Fibroblast of pulmonary artery (primary cell): ENCODE data around the gene SHISA7.

Experiments
- DNase-seq: peaks from one replicate; pipeline ENCODE4 v3.0.0-alpha.2; 2010; ENCODE audit warnings: low read depth
- H3K4me3 ChIP-seq: replicated peaks from 2 replicates; pipeline ENCODE4 v1.5.1; 2011; ENCODE audit warnings: low read depth, mild to moderate bottlenecking, control low read depth, low read length, moderate library complexity
- CTCF ChIP-seq: IDR thresholded peaks from 2 replicates; pipeline ENCODE4 v1.5.1; 2011; ENCODE audit warnings: mild to moderate bottlenecking, control low read depth, low read length, inconsistent platforms; ENCODE audit errors: missing control alignments

SHISA7 gene

GRCh38 chr19:55434356-55434919 is 8.7 kb downstream of the SHISA7 start:
- no peak overlapping the region for H3K4me3 ChIP-seq
- DNase-seq = no peak
- TF ChIP-seq CTCF = no peak

- DNase-seq = no peak
- TF ChIP-seq CTCF = no peak
- no peak overlapping the region for H3K4me3 ChIP-seq
Observed at GRCh38 chr19:55433292-55433691, 9.8 kb downstream of the SHISA7 start.

- no peak for TF ChIP-seq CTCF
- no peak overlapping the region for H3K4me3 ChIP-seq
- DNase-seq = no peak
Observed at GRCh38 chr19:55432241-55432959, 10.7 kb downstream of the SHISA7 start.

GRCh38 chr19:55431183-55431582 is 11.9 kb downstream of the SHISA7 start:
- TF ChIP-seq CTCF = no peak
- DNase-seq = no peak
- no peak overlapping the region for H3K4me3 ChIP-seq

- DNase-seq = no peak
- no peak overlapping the region for H3K4me3 ChIP-seq
- no peak for TF ChIP-seq CTCF
Observed at GRCh38 chr19:55426042-55426441, 17.1 kb downstream of the SHISA7 start.

GRCh38 chr19:55424518-55424917 is 18.6 kb downstream of the SHISA7 start:
- DNase-seq = no peak
- no peak for TF ChIP-seq CTCF

More at GRCh38 chr19:55424518-55424917, 18.6 kb downstream of the SHISA7 start:
- H3K4me3 ChIP-seq = no peak overlapping the region
